GM10847 (cell line): ENCODE results near the gene RFPL1.

ENCODE experiments used
- POLR2A ChIP-seq: IDR thresholded peaks from 2 replicates; pipeline ENCODE4 v1.6.1; 2011; ENCODE audit not compliant: insufficient read length; ENCODE audit errors: extremely low read depth

RFPL1 gene

GRCh38 chr22:29469755-29470154 lies 31.4 kb downstream of the RFPL1 start:
- TF ChIP-seq POLR2A = no peak

GRCh38 chr22:29470159-29470855 lies 31.9 kb downstream of the RFPL1 start:
- no peak for TF ChIP-seq POLR2A

GRCh38 chr22:29473001-29473400 lies 34.6 kb downstream of the RFPL1 start:
- TF ChIP-seq POLR2A = no peak

- no peak for TF ChIP-seq POLR2A
These were observed 37.2 kb downstream of the RFPL1 start for GRCh38 chr22:29475550-29475949.

GRCh38 chr22:29476116-29476515 lies 37.7 kb downstream of the RFPL1 start:
- TF ChIP-seq POLR2A = no peak

- TF ChIP-seq POLR2A = no peak
These were observed 39.4 kb downstream of the RFPL1 start for GRCh38 chr22:29477723-29478318.

- no peak for TF ChIP-seq POLR2A
These were observed 40.2 kb downstream of the RFPL1 start for GRCh38 chr22:29478326-29479276.

- no peak for TF ChIP-seq POLR2A
These were observed 41.3 kb downstream of the RFPL1 start, which contains the start of gene NEFH for GRCh38 chr22:29479417-29480261. TSS of gene NEFH (plus strand) at chr22:29480218. CDS start at chr22:29480263, 45 bp downstream.

GRCh38 chr22:29480262-29480511 lies 41.8 kb downstream of the RFPL1 start:
- TF ChIP-seq POLR2A = no peak

- TF ChIP-seq POLR2A = no peak
These were observed 42.3 kb downstream of the RFPL1 start for GRCh38 chr22:29480512-29481264.

GRCh38 chr22:29481265-29482000 lies 43.0 kb downstream of the RFPL1 start:
- no peak for TF ChIP-seq POLR2A

GRCh38 chr22:29482253-29482652 lies 43.9 kb downstream of the RFPL1 start:
- TF ChIP-seq POLR2A = no peak

- no peak for TF ChIP-seq POLR2A
These were observed 44.3 kb downstream of the RFPL1 start for GRCh38 chr22:29482726-29483125.

GRCh38 chr22:29483254-29483653 lies 44.9 kb downstream of the RFPL1 start:
- no peak for TF ChIP-seq POLR2A

- TF ChIP-seq POLR2A = no peak
These were observed 46.3 kb downstream of the RFPL1 start for GRCh38 chr22:29484642-29485041.
